Fibroblast of skin of abdomen (primary cell): Measurements from ENCODE around the gene ARHGEF39.

ENCODE experiments used
- DNase-seq: peaks from one replicate; pipeline ENCODE4 v3.0.0-alpha.2; 2013

Gene ARHGEF39

GRCh38 chr9:35675204-35675603 lies 10.2 kb upstream of the ARHGEF39 start:
- no peak for DNase-seq

- no peak for DNase-seq
These were observed 9.0 kb upstream of the ARHGEF39 start for GRCh38 chr9:35674025-35674361.

- DNase-seq = no peak
These were observed 8.4 kb upstream of the ARHGEF39 start, which contains the start of gene CA9 for GRCh38 chr9:35673132-35674024. Gene CA9 (plus strand): TSS chr9:35673928. CDS start chr9:35673960, 32 bp downstream.

GRCh38 chr9:35669331-35670145 lies 4.5 kb upstream of the ARHGEF39 start:
- no peak for DNase-seq

- DNase-seq = no peak
These were observed 2.9 kb upstream of the ARHGEF39 start for GRCh38 chr9:35667939-35668338.

- no peak for DNase-seq
These were observed 1.6 kb upstream of the ARHGEF39 start for GRCh38 chr9:35666549-35666948.

- peak; percentile 69 for DNase-seq
These were observed 1.1 kb upstream of the ARHGEF39 start for GRCh38 chr9:35666045-35666444.

GRCh38 chr9:35665471-35665818 lies 450 bp upstream of the ARHGEF39 start:
- DNase-seq = no peak

- no peak for DNase-seq
These were observed 2.6 kb downstream of the ARHGEF39 start for GRCh38 chr9:35662437-35662836.

GRCh38 chr9:35661756-35662350 lies 3.1 kb downstream of the ARHGEF39 start:
- DNase-seq = no peak

GRCh38 chr9:35660966-35661415 lies 4.0 kb downstream of the ARHGEF39 start:
- peak; percentile 48 for DNase-seq

GRCh38 chr9:35659340-35659739 lies 5.7 kb downstream of the ARHGEF39 start:
- DNase-seq = no peak

- peak; percentile 54 for DNase-seq
These were observed 6.1 kb downstream of the ARHGEF39 start for GRCh38 chr9:35658968-35659220.

GRCh38 chr9:35658137-35658967 lies 6.6 kb downstream of the ARHGEF39 start, which contains the start of gene CCDC107:
Gene CCDC107 (plus strand): TSS chr9:35658292. CDS start chr9:35658380, 88 bp downstream.
- peak; percentile 82 for DNase-seq

GRCh38 chr9:35657546-35658136 lies 7.4 kb downstream of the ARHGEF39 start, which contains the start of gene RMRP:
Gene RMRP (minus strand): TSS chr9:35658019.
- DNase-seq = peak; percentile 100

- no peak for DNase-seq
These were observed 8.0 kb downstream of the ARHGEF39 start for GRCh38 chr9:35656831-35657545.

GRCh38 chr9:35656348-35656747 lies 8.6 kb downstream of the ARHGEF39 start:
- no peak for DNase-seq

GRCh38 chr9:35653611-35654010 lies 11.4 kb downstream of the ARHGEF39 start:
- DNase-seq = no peak

GRCh38 chr9:35652829-35653209 lies 12.2 kb downstream of the ARHGEF39 start:
- DNase-seq = no peak

GRCh38 chr9:35651956-35652828 lies 12.8 kb downstream of the ARHGEF39 start:
- DNase-seq = no peak
